NCI-H1930 (cell line): ENCODE data around the gene HLA-C.
"Not testable (repeated sequence)": the region's sequence is repeated elsewhere in the genome, so short reads cannot be mapped to it uniquely, and the experiment has no call there.

Source experiments
- DNase-seq, 2 experiments: peaks; one replicate each; lab custom pipeline; 2025; lab: John Stamatoyannopoulos, UW

Gene HLA-C

DNA sequence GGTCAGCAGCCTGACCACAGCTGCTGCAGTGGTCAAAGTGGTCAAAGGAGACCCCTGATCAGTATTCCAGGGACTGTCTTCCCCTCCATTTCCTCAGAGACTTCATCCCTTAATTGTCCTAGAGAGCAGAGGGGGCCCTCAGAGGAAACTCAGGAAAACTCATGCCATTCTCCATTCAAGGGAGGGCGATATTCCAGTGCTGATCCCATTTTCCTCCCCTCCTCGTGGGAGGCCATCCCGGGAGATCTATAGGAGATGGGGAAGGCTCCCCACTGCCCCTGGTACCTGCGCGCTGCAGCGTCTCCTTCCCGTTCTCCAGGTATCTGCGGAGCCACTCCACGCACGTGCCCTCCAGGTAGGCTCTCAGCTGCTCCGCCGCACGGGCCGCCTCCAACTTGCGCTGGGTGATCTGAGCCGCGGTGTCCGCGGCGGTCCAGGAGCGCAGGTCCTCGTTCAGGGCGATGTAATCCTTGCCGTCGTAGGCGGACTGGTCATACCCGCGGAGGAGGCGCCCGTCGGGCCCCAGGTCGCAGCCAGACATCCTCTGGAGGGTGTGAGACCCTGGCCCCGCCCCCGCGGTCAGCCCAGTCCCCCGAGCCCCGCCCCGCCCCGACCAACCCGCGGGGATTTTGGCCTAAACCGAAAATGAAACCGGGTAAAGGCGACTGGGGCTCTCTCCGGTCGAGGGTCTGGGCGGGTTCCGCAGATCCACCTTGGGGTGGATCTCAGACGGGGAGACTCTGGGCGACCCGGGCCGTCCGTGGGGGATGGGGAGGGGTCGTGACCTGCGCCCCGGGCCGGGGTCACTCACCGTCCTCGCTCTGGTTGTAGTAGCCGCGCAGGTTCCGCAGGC is 878 bp downstream of the HLA-C start:
- no peak for DNase-seq

GRCh38 chr6:31268836-31269235 is 3.1 kb downstream of the HLA-C start:
- DNase-seq, result no peak

- DNase-seq, result no peak
These were observed 3.5 kb downstream of the HLA-C start for GRCh38 chr6:31268369-31268765.

DNA sequence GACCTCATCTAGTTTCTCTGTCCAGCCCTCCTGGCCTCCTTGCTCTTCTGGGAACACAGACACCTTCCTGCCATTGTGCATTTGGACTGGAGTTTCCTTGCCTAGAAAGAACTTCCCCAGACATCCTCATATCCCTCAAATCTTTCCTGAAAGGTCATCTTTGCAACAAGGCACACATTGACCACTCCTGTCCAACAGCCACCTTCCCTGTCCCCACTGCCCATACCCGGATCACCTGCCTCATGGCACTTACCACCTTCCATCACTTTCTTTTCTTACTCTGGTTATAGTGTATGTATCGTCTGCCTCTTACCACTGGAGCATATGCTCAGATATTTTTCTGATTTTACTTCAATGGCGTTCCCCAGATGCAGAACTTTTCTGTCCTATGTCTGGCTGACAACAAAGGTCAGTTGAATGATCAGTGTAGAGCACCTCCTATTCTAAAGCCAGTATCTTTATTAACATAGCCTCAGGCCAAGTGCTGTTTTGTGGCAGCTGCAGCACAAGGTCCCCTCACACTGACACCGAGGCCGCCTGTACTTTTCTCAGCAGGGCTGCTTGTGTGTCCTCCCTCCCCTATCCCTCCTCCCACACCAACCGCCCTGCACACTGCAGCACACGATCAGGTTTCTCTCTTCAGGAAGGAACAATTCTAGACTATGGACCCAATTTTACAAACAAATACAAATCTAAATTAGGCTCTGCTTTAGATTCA is 4.1 kb downstream of the HLA-C start:
- DNase-seq, result no peak

GRCh38 chr6:31266567-31267360 is 5.1 kb downstream of the HLA-C start:
- no peak for DNase-seq

- no peak for DNase-seq
These were observed 6.0 kb downstream of the HLA-C start for GRCh38 chr6:31265926-31266325.

DNA sequence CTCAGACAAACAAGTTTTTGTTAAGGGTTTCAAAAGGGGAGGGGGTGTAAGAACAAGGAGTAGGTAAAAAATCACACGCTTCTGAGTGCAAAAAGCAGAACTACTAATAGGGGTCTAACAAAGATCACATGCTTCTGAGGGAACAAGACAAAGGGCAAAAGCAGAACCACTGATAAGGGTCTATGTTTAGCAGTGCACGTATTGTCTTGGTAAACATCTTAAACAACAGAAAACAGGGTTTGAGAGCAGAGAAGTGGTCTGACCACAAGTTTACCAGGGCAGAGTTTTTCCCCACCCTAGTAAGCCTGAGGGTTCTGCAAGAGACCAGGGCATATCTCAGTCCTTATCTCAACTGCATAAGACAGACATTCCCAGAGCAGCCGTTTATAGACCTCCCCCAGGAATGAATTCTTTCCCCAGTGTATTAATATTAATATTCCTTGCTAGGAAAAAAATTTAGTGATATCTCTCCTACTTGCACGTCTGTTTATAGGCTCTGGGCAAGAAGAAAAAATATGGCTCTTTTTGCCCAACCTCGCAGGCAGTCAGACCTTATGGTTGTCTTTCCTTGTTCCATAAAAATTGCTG is 8.5 kb downstream of the HLA-C start:
- DNase-seq, result not testable (repeated sequence)

DNA sequence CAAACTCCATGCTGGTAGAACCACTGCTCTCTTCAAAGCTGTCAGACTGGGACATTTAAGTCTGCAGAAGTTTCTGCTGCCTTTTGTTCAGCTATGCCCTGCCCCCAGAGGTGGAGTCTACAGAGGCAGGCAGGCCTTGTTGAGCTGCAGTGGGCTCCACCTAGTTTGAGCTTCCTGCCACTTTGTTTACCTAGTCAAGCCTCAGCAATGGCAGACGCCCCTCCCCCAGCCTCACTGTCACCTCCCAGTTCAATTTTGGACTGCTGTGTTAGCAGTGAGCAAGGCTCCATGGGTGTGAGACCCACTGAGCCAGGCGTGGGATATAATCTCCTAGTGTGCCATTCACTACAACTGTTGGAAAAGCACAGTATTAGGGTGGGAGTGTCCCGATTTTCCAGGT is 11.9 kb downstream of the HLA-C start:
- DNase-seq, result not testable (repeated sequence)

DNA sequence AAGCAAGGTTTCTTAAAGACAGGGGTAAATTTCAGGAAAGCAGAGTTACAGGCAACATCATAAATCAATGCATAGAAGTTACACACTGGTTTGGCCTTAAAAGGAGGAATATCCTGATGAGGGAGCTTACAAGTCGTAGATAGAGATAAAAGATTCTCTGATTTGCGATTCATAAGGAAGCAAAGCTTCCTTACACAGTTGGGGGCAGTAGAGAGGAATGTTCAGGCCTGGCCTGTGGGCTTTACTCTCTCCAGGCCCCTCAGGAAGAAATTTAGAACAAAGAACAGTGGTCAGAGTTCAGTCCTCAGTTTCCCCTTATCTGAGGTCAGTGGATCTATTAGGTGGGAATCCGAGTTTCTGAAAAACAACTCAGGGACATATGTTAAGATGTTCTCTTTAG is 19.3 kb downstream of the HLA-C start:
- no peak for DNase-seq

GRCh38 chr6:31251261-31251660 is 20.6 kb downstream of the HLA-C start:
- DNase-seq, result no peak

DNA sequence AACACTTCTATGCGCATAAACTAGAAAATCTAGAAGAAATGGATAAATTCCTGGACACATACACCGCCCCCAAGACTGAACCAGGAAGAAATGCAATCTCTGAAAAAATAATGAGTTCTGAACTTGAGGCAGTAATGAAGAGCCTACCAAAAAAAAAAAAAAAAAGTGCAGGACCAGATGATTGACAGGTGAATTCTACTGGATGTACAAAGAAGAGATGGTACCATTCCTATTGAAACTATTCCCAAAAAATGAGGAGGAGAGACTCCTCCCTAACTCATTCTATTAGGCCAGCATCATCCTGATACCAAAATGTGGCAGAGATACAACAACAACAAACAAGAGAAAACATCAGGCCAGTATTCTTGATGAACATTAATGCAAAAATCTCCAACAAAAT is 22.7 kb downstream of the HLA-C start:
- no peak for DNase-seq

- DNase-seq, result no peak
These were observed 24.1 kb downstream of the HLA-C start for GRCh38 chr6:31247813-31248212.

DNA sequence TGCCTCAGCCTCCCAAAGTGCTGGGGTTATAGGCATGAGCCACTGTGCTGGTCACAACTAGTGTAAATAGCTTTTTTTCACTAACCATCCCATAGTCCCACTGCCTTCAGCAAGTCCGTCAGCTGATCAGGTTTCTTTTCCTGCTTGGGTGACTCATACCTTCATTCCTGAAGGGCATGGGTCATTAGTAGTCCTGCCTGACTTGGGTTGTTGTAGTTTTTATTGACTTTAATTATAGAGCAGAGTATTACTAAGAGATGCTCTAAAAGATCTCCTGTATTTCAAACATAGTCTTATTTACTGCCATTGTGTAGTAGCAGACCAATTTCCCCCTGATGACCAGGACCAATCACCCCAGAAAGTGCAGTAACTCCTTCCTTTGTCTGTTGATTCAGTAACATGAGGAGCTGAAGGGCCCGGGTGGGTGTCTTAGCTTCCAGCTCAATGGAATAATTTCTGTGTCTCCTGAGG is 25.8 kb downstream of the HLA-C start:
- no peak for DNase-seq

DNA sequence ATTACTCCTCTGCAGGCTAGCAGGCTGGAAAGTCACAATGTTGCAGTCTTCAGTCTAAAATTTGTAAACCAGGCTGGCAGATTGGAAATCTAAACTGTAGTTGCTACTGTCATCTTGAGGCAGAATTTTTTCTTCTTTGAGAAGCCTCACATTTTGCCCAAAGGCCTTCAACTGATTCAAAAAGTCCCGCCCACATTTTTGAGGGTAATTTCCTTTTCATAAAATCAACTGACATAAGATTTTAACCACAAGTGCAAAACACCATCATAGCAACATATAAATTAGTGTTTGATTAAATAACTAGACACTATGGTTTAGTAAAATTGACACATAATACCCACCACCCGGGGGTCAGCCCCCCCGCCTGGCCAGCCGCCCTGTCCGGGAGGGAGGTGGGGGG is 28.4 kb downstream of the HLA-C start:
- no peak for DNase-seq

DNA sequence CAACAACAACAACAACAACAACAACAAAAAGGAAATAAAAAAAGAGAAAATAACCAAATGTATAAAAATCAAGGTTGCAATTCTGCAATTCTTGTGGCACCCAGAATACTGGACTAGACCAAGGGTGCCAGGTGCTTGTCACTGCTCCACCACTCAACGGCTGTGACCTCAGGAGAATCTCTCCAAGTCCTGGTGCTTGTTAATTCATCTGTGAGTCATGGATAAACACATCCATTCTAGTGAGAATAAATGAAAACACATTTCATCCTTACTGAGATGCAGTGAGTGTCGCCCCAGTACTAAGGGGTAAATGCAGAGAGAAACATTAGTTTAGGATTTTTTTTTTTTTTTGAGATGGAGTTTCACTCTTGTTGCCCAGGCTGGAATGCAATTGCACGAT is 32.0 kb downstream of the HLA-C start:
- DNase-seq, result no peak

GRCh38 chr6:31234101-31234500 is 37.8 kb downstream of the HLA-C start:
- not testable (repeated sequence) for DNase-seq

DNA sequence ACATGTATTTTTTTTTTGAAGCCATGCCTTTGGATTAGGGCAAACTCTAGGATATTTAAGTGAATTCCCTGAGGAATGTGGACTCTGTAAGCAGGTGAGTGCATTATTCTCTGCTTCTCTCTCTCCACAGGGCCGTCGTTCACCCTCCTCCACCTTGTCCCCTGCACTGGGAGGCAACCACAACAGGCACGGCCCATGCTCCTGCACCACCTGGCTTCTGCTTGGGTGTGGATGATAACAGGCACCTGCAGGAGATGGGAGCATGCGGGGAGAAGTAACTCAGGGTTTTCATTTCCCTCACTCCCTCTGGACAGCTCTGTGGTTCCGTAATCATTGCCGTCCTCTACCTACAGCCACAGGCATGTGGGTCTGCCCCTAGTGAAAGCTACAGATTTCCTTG is 43.4 kb downstream of the HLA-C start:
- no peak for DNase-seq

DNA sequence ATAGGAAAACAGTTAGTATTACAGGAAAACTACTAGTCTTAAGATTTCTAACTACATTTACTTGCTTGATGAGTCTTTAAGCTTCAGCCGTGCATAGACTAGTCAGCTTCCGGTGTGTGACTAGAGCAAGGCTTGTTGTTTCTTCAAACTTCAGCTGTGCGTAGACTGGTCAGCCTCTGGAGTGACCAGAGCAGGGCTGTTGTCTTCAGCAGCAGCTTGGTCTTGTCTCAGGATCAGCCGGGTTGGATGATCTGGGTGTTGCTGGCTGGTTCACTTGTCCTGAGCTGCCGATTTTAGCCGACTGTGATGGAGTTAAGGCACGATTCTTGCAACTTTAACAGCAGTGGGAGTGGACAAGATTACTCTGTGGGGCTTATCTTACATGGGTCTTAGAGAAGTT is 44.7 kb downstream of the HLA-C start:
- no peak for DNase-seq

DNA sequence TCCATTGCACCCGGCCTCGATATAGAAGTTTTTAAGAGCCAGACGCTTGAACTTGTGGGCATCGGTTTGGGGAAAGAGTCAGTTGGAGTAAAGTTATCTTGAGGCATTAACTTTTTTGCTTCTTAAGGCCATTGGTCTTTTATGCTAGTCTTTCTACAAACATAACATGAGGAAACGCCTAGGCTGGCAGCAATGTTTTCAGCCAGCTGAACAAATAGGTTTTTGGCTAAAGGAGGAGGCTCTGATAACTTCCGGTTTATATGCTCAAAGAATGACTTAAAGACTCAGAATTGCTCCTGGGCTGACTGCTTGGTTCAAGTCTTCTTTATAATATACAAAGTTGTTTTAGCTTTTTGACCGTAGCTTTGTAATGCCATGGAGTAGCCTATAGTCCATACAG is 46.2 kb downstream of the HLA-C start:
- DNase-seq, result no peak

- DNase-seq, result no peak
These were observed 49.4 kb downstream of the HLA-C start for GRCh38 chr6:31222496-31222895.
